Measurements from ENCODE around the gene TBCA.

- TF ChIP-seq CTCF (IDR thresholded peaks at IDR 0.05): no peak
- TF ChIP-seq POLR2AphosphoS5 (IDR thresholded peaks at IDR 0.05): no peak
- TF ChIP-seq POLR2A (IDR thresholded peaks at IDR 0.05): no peak
Observed at GRCh38 chr5:77812926-77813589, 36.9 kb upstream of the TBCA start.
